WTC11 (cell line): ENCODE results near the gene LRIG3. TPM values are rescaled to one million over a fixed set of nuclear protein-coding genes. Genes with fewer than 3 reads are reported as not detected.

ENCODE experiments used
- ATAC-seq: fragments of 200-7000 bp; cut with Tn5 transposase; 2 replicates; pipeline ENCODE4 v1.10.0; 2021; ENCODE audit warnings: mild to moderate bottlenecking, moderate library complexity
- CTCF ChIA-PET: fragments of 300-600 bp; sonication (Branson Sonifier 250); formaldehyde crosslinking; loops from one replicate; lab custom pipeline; 2021; ENCODE audit warnings: antibody characterized with exemption; lab: Charles Lee
- POLR2A ChIA-PET: fragments of 350-600 bp; sonication (Branson Sonifier 250); formaldehyde crosslinking; loops from one replicate; lab custom pipeline; 2021; ENCODE audit warnings: antibody characterized with exemption; lab: Charles Lee
- DNase-seq: peaks from one replicate; pipeline ENCODE4 v3.0.0; 2021; ENCODE audit warnings: low spot score
- H3K27ac Mint-ChIP-seq: 2 replicates; pipeline ENCODE4 v1.8.0; 2021; ENCODE audit warnings: mixed read lengths
- H3K27me3 Mint-ChIP-seq: 2 replicates; pipeline ENCODE4 v1.8.0; 2021; ENCODE audit warnings: low read depth, mild to moderate bottlenecking, moderate library complexity, mixed read lengths
- H3K36me3 Mint-ChIP-seq: 2 replicates; pipeline ENCODE4 v1.8.0; 2021; ENCODE audit warnings: mixed read lengths
- H3K4me1 Mint-ChIP-seq: 2 replicates; pipeline ENCODE4 v1.8.0; 2022; ENCODE audit warnings: mixed read lengths
- H3K4me3 Mint-ChIP-seq: 2 replicates; pipeline ENCODE4 v1.8.0; 2021; ENCODE audit warnings: mild to moderate bottlenecking, moderate library complexity, mixed read lengths
- H3K9me3 Mint-ChIP-seq: 2 replicates; pipeline ENCODE4 v1.8.0; 2021; ENCODE audit warnings: mixed read lengths
- CREB1 ChIP-seq: sonication (generic); formaldehyde crosslinking; IDR thresholded peaks from 2 replicates; pipeline ENCODE4 v1.8.0; 2023; ENCODE audit warnings: mild to moderate bottlenecking, missing genetic modification reagents
- E2F4 ChIP-seq: sonication (generic); formaldehyde crosslinking; IDR thresholded peaks from 2 replicates; pipeline ENCODE4 v1.8.1; 2022; ENCODE audit warnings: low read depth, mild to moderate bottlenecking, moderate library complexity, missing genetic modification reagents, borderline replicate concordance
- FOXJ3 ChIP-seq: sonication (generic); formaldehyde crosslinking; IDR thresholded peaks from 2 replicates; pipeline ENCODE4 v1.9.0; 2021; ENCODE audit warnings: missing genetic modification reagents, mild to moderate bottlenecking, borderline replicate concordance
- FOXP1 ChIP-seq: sonication (generic); formaldehyde crosslinking; IDR thresholded peaks from 2 replicates; pipeline ENCODE4 v1.8.0; 2022; ENCODE audit warnings: missing genetic modification reagents, mild to moderate bottlenecking, moderate library complexity, borderline replicate concordance
- GABPB1 ChIP-seq: sonication (generic); formaldehyde crosslinking; IDR thresholded peaks from 2 replicates; pipeline ENCODE4 v1.8.1; 2023; ENCODE audit warnings: mild to moderate bottlenecking, missing genetic modification reagents
- MAX ChIP-seq: sonication (generic); formaldehyde crosslinking; IDR thresholded peaks from 2 replicates; pipeline ENCODE4 v1.8.0; 2022; ENCODE audit warnings: mild to moderate bottlenecking, missing genetic modification reagents
- OVOL2 ChIP-seq: fragments of 250-450 bp; sonication (Bioruptor Pico); IDR thresholded peaks from 2 replicates; pipeline ENCODE4 v1.9.0; 2021; ENCODE audit warnings: mild to moderate bottlenecking, borderline replicate concordance
- SMAD4 ChIP-seq: sonication (generic); formaldehyde crosslinking; IDR thresholded peaks from 2 replicates; pipeline ENCODE4 v1.8.0; 2022; ENCODE audit warnings: mild to moderate bottlenecking, missing genetic modification reagents
- ZMAT4 ChIP-seq: fragments of 250-450 bp; sonication (Bioruptor Pico); IDR thresholded peaks from 2 replicates; pipeline ENCODE4 v1.9.0; 2021; ENCODE audit warnings: mild to moderate bottlenecking
- ZNF138 ChIP-seq: sonication (generic); formaldehyde crosslinking; conservative IDR thresholded peaks from 2 replicates; pipeline ENCODE4 v1.8.1; 2022; ENCODE audit warnings: mild to moderate bottlenecking, moderate library complexity, missing genetic modification reagents
- ZNF263 ChIP-seq: sonication (generic); formaldehyde crosslinking; IDR thresholded peaks from 2 replicates; pipeline ENCODE4 v1.8.1; 2022; ENCODE audit warnings: low read depth, mild to moderate bottlenecking, moderate library complexity, missing genetic modification reagents
- ZNF532 ChIP-seq: fragments of 250-450 bp; sonication (Bioruptor Pico); IDR thresholded peaks from 2 replicates; pipeline ENCODE4 v1.9.0; 2021; ENCODE audit warnings: mild to moderate bottlenecking, borderline replicate concordance
- total RNA-seq: library from RNA; stranded (reverse); gene quantifications from 3 replicates; pipeline ENCODE4 v1.2.3, GENCODE V29; 2021
- TF ChIP-seq, protein P1 (sequence below): sonication (generic); formaldehyde crosslinking; IDR thresholded peaks from 2 replicates; pipeline ENCODE4 v1.8.0; 2022; ENCODE audit warnings: missing genetic modification reagents
- TF ChIP-seq, protein P2 (sequence below): sonication (generic); formaldehyde crosslinking; IDR thresholded peaks from 2 replicates; pipeline ENCODE4 v1.8.1; 2023; ENCODE audit warnings: mild to moderate bottlenecking, moderate library complexity, missing genetic modification reagents
- TF ChIP-seq, protein P3 (sequence below): sonication (generic); formaldehyde crosslinking; IDR thresholded peaks from 2 replicates; pipeline ENCODE4 v1.8.0; 2022; ENCODE audit warnings: mild to moderate bottlenecking, missing genetic modification reagents

Gene LRIG3
- total RNA-seq, 1 experiment from 2014 or later = 13.0 TPM

GRCh38 chr12:58942345-58942744, 22.0 kb upstream of the LRIG3 start (continued):
- TF ChIP-seq, protein P1, sequence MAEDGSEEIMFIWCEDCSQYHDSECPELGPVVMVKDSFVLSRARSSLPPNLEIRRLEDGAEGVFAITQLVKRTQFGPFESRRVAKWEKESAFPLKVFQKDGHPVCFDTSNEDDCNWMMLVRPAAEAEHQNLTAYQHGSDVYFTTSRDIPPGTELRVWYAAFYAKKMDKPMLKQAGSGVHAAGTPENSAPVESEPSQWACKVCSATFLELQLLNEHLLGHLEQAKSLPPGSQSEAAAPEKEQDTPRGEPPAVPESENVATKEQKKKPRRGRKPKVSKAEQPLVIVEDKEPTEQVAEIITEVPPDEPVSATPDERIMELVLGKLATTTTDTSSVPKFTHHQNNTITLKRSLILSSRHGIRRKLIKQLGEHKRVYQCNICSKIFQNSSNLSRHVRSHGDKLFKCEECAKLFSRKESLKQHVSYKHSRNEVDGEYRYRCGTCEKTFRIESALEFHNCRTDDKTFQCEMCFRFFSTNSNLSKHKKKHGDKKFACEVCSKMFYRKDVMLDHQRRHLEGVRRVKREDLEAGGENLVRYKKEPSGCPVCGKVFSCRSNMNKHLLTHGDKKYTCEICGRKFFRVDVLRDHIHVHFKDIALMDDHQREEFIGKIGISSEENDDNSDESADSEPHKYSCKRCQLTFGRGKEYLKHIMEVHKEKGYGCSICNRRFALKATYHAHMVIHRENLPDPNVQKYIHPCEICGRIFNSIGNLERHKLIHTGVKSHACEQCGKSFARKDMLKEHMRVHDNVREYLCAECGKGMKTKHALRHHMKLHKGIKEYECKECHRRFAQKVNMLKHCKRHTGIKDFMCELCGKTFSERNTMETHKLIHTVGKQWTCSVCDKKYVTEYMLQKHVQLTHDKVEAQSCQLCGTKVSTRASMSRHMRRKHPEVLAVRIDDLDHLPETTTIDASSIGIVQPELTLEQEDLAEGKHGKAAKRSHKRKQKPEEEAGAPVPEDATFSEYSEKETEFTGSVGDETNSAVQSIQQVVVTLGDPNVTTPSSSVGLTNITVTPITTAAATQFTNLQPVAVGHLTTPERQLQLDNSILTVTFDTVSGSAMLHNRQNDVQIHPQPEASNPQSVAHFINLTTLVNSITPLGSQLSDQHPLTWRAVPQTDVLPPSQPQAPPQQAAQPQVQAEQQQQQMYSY (CRISPR knock-in tag) = no peak
- TF ChIP-seq ZNF532 (CRISPR knock-in tag) (no peak), GABPB1 (no peak), OVOL2 (CRISPR knock-in tag) (no peak)
- TF ChIP-seq, protein P2, sequence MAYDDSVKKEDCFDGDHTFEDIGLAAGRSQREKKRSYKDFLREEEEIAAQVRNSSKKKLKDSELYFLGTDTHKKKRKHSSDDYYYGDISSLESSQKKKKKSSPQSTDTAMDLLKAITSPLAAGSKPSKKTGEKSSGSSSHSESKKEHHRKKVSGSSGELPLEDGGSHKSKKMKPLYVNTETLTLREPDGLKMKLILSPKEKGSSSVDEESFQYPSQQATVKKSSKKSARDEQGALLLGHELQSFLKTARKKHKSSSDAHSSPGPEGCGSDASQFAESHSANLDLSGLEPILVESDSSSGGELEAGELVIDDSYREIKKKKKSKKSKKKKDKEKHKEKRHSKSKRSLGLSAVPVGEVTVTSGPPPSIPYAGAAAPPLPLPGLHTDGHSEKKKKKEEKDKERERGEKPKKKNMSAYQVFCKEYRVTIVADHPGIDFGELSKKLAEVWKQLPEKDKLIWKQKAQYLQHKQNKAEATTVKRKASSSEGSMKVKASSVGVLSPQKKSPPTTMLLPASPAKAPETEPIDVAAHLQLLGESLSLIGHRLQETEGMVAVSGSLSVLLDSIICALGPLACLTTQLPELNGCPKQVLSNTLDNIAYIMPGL = no peak

- H3K4me3 Mint-ChIP-seq = no peak overlapping the region
- POLR2A ChIA-PET = no interaction called here
- H3K36me3 Mint-ChIP-seq = no peaks in the 10 kb centered on the region
- ATAC-seq = no peak
- DNase-seq = no peak
- H3K9me3 Mint-ChIP-seq = no peaks in the 10 kb centered on the region
- CTCF ChIA-PET = no interaction called here
- no peaks in the 10 kb centered on the region for H3K27me3 Mint-ChIP-seq
- H3K4me1 Mint-ChIP-seq = no peaks in the 10 kb centered on the region
- no peak overlapping the region for H3K27ac Mint-ChIP-seq
- TF ChIP-seq CREB1 = no peak
- TF ChIP-seq SMAD4 (CRISPR knock-in tag) = no peak
- no peak for TF ChIP-seq FOXJ3 (CRISPR knock-in tag)
- TF ChIP-seq FOXP1 (CRISPR knock-in tag) = no peak
- TF ChIP-seq, protein P2 = no peak
- no peak for TF ChIP-seq ZNF138 (CRISPR knock-in tag)
- TF ChIP-seq ZMAT4 = no peak
- no peak for TF ChIP-seq E2F4 (CRISPR knock-in tag)
- TF ChIP-seq, protein P3, sequence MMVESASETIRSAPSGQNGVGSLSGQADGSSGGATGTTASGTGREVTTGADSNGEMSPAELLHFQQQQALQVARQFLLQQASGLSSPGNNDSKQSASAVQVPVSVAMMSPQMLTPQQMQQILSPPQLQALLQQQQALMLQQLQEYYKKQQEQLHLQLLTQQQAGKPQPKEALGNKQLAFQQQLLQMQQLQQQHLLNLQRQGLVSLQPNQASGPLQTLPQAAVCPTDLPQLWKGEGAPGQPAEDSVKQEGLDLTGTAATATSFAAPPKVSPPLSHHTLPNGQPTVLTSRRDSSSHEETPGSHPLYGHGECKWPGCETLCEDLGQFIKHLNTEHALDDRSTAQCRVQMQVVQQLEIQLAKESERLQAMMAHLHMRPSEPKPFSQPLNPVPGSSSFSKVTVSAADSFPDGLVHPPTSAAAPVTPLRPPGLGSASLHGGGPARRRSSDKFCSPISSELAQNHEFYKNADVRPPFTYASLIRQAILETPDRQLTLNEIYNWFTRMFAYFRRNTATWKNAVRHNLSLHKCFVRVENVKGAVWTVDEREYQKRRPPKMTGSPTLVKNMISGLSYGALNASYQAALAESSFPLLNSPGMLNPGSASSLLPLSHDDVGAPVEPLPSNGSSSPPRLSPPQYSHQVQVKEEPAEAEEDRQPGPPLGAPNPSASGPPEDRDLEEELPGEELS (CRISPR knock-in tag) = no peak
- no peak for TF ChIP-seq ZNF263 (CRISPR knock-in tag)
- no peak for TF ChIP-seq MAX (CRISPR knock-in tag)
Measured at GRCh38 chr12:58939399-58940100, 19.2 kb upstream of the LRIG3 start.
